CD4-positive, alpha-beta T cell treated with Interleukin-1 beta for 1 hour (primary cell): Measurements from ENCODE around the gene DHRS9.
A peak's percentile ranks its signal among the peaks of the same experiment; 100 is the strongest.
"Not testable (repeated sequence)": the region's sequence is repeated elsewhere in the genome, so short reads cannot be mapped to it uniquely, and the experiment has no call there.

Experiments used
- DNase-seq, 2 donors: peaks; one replicate each; pipeline ENCODE4 v3.0.0-alpha.2; 2020 to 2022

The DHRS9 gene

DNA sequence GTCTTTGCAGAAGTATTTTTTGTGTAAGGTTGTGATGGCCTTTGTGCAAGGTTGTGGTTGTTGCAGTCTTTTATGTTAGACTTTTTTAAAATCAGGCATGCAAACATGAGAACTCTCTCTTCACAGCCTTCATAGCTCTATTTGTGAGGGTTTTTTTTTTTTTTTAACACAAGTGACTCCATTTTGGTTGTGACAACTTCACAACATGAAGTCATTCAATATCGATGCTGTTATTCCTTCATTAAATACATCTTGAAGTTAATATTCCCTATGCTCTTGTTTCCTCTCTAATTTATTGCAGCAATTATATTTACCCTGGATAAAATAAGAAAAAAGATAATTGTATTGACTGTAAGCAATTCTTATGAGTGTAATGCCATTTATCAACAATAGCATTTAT lies 35.5 kb downstream of the DHRS9 start:
- no peak for DNase-seq

- peak in 1 of 2 donors; percentile 11 for DNase-seq
Measured at GRCh38 chr2:169105476-169105875, 36.1 kb downstream of the DHRS9 start.

DNA sequence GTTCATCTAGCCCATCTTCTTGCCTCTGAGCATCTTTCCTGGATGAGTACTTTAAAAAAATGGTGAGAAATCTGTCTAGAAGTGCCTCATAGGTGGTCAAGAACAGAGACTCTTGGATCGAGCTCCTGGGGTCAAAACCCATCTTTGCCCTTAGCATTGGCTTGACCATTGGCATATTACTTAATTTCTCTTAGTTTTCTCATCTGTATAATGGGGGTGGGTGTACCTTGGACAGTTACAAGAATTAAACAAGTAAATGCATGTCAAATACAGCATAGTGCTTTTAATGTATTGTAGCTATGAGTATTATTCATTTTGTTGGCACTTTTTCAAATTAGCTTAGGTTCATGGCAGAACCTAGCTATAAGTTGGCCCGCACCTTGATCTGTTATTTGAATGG lies 36.8 kb downstream of the DHRS9 start:
- no peak for DNase-seq

DNA sequence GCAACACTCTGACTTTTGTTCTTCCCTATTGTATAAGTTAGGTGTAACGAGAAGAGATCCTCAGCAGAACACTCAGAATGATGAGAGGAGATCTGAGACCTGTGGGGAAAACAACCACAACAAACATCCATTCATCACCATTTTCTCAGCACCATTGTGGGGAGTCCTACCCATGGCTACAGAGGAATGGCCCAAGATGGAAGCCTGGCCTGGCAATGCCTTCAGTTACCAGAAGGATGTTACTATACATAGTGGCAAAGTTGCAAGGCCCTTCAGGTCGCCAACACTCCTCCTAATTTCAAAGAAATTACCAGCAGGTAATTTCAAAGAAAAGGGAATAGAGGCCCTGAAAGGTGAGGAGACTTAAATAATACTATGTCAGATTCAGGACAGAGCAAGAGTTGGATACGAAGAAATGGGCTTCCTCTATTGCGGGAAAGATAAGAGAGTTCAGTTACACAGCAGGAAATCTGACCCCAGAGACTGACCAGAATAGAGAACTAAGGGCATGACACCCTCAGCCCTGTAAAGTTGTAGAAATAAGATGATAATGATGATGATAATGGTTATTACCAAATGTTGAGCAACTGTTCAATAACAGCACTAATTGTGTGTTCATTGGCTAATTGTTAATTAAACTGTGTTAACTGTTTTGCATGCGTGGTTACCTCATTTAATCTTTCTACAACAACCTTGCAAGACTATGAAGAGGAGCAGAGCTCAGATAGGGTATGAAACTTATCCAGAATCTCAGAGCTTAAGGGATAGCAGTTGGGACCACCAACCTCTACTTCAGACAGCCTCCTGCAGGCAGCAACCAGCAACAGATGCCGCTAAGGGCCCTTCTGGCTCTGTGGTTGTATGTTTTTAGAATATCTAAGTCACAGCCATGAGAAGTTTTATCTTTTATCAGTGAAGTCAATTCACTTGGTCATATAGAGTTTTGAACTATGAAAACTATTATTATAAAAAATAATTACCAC lies 37.5 kb downstream of the DHRS9 start:
- DNase-seq, result no peak

DNA sequence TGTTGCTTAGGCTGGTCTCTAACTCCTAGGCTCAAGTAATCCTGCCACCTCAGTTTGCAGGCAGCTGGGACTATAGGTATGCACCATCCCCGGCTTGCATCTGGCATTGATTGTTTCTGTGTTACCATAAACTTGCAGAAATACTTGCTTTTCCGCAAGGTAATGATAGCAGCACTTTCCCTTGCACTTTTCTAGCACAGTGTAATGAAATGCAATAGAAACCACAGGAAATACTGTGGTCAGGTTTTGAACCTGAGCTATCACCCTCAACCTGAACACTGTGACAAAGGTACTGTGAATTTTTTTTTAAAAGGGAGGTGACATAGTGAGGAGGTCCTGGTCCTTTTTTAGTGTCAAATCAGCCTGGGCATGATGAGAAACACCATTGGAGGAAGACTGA lies 38.3 kb downstream of the DHRS9 start:
- DNase-seq, result peak; percentile 23 to 58

DNA sequence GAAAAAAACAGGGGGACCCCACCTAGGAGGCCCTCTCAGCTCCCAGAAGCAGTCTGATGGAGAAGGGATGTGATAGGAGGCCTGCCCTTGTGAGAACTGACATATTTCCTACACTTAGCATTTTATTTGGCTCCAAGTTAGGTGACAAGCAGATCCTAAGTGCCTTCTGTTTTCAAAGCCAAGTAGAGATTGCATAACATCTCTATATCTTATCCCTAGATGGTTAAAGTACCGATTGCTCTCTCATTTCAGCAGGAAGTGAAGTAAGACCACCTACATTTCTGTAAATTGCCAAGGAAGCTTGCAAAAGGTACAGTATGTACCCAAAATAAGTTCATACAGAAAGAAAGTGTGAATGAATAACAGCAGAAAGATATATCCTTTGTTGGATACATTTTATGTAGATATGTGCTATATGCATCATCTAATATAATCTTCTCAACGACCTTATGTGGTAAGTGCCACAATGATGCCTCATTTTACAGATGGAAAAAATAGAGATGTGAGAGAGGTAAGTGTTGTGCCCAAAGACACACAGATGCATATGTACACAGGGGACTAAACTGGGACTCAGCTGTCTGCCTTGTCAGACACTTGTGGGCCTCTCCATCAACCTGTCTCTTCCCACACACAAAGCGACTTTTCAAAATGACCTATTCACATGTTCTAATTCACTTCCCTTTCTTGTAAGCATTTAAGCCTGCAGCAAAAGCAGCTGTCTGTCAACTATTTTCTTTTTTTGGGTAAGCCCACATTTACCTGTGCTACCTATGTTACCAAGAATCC lies 38.9 kb downstream of the DHRS9 start:
- no peak for DNase-seq

- DNase-seq, result peak; percentile 71 to 74
Measured at GRCh38 chr2:169109502-169110409, 40.4 kb downstream of the DHRS9 start.

- DNase-seq, result no peak
Measured at GRCh38 chr2:169110419-169110818, 41.1 kb downstream of the DHRS9 start.

DNA sequence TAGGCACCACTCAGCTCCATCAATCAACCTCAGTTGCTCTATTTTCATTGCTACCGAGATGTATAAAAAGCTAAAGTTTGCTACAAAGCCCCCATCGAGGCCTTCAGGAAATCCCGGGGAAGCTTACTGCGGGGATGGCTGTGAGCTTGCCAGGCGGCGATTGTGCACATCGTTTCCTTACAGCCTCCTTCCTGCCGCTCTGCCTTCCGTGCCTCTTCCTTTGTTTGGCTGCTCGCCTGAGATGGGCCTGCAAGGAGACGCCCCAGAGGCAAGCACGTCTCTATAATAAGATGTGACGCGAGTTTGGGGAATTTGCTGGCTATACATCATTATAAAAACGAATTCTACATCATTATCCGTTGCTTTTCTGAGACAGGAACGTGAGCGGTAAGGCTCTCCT lies 41.6 kb downstream of the DHRS9 start:
- no peak for DNase-seq

DNA sequence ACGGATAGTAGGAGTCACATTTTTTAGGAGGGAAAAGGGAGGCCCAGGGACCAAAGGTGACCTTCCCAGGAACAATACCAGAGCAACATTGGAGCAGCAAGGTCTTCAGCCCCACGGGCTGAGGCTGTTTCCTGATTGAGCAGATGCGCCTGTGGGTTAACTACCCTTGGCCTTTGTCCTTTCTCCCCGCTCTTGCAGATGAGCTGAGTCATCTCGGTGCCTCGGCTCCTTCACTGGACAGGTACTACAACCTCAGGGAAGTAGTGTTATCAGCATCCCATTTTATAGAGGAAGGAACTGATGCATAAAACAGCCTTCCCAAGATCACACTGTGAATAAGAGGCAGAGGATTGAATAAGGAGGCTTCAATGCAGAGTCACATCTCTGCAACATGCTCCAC lies 43.5 kb downstream of the DHRS9 start:
- no peak for DNase-seq

DNA sequence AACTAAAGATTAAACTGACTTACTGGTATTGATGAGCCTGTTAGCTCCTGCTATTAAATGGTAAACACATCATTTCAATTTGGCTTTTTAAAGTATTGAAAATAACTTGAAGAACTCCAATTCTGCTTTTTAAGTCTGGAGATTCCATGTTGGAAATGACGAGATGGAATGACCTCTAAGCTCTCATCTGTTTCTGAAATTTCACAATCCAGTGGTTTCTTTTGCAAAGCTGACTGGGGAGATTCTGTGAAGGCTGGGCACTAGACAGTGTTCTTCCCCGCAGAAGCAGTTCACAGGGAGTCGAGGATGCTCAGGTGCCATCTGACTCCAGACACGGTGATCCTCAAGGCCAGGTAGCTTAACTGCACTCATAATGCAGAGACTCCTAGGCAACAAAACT lies 44.7 kb downstream of the DHRS9 start:
- DNase-seq, result no peak

DNA sequence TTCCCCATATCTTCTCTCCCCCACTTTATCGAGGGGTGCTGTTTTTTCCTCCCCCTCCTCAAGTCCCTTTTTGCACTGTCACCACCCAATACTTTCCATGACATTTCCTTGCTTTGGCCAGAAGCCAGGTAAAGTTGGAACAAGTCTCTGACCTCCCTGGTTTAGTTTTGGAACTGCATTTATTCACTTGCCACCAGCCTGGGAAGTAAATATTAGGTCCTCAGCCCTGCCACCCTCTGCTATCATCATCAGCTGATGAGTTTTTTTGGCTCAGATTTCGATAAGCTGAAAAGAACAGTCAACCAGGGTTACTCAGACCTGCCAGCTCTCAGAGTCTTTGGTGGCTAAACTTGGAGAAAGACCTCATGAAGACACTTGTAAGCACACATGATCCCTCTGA lies 47.0 kb downstream of the DHRS9 start:
- DNase-seq, result no peak

GRCh38 chr2:169116993-169117392 lies 47.6 kb downstream of the DHRS9 start:
- no peak for DNase-seq

DNA sequence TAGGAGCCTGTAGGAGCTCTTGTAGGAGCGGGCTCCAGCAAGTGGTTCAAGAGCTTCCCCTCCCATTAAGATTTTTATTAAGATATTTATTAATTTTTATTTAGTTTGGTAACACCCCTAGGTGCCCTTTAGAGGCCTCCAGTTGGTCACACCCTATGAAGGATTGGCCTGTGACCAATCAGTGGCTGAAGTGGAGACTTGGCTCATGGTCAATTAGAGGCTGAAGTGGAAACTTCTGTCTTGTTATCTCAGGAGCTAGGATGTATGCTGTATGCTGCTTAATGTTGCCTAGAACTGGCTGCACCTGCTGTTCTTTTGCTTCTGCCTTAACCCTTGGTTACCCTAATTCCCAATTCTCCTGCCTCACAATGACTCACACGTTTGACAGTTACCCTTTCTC lies 48.7 kb downstream of the DHRS9 start:
- DNase-seq, result no peak

- DNase-seq, result no peak
Measured at GRCh38 chr2:169119123-169119760, 49.9 kb downstream of the DHRS9 start.

DNA sequence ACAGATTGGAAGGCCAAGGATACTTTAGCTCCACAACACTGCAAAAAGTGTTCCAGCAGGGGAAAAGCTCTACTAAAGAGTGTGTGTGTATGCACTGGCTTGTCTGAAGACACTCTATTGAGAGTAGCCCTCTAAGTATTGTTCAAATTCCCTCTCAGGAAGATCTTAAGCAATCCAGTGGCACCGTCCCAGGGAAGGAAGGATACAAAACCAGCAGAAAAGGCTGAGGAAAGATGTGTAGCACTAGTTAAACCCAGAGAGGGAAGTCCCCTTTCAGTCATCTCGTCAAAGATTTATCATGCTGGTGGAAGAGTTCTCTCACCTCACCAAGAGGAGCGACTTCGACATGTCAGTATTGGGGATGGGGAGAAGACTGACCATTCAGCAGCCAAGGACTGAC lies 50.5 kb downstream of the DHRS9 start:
- no peak for DNase-seq

- DNase-seq, result no peak
Measured at GRCh38 chr2:169129703-169130243, 60.4 kb downstream of the DHRS9 start.

DNA sequence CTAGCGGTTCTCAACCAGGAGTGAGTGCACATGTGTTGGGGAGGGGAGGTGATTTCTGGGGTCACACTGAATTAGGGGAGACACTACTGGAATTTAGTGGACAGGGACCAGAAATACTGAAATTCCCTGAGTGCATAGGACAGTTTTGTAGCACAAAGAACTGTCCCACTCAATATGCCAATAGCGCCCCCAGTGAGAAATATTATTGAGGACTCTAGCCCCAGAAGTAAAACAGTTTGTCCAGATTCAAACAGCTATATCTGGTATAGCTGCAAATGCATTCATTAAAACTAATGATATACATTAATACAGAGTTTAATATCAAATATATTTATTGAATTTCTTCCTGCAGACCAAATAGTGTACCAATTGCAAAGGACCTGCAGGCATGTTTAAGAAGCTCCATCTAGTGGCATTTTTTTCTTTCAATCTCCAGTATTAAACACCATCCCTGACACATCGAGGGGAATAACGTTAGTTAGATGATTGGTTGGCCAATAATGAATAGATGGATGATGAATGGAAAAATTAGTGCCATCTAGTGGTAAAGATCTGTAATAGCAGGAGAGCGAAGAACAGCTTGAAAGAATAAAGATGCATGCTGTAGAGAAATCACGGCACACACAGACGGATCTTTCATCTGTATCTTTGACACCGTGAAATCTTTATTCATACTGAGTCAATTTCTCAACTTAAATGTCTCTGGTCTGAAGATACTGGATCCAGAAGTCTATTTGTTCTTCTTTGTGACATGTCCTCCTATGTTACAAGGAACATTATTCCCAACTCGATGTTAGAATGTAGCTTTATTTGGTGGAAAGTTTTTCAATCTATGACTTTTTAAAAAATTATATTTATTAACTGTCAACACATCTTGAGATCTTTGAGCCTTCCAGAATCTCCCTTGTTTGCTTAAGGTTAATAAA lies 62.5 kb downstream of the DHRS9 start:
- DNase-seq, result peak in 1 of 2 donors; percentile 62

DNA sequence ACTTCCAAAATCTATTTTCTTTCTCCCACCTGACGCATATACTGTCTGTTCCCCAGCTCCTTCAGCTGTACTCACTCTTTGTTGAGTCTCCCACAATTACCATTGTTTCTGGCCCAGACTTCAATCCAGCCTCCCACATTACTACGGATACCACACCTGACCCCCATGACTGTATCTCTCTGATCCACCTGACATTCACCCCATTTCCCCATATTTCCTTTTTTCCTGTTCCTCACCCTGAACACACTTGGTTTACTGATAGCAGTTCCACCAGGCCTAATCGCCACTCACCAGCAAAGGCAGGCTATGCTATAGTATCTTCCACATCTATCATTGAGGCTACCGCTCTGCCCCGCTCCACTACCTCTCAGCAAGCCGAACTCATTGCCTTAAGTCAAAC lies 64.9 kb downstream of the DHRS9 start:
- DNase-seq, result not testable (repeated sequence)

DNA sequence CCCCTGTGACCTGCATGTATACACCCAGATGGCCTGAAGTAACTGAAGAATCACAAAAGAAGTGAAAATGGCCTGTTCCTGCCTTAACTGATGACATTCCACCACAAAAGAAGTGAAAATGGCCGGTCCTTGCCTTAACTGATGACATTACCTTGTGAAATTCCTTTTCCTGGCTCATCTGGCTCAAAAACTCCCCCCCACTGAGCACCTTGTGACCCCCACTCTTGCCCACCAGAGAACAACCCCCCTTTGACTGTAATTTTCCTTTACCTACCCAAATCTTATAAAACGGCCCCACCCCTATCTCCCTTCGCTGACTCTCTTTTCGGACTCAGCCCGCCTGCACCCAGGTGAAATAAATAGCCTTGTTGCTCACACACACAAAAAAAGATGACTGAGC lies 67.1 kb downstream of the DHRS9 start:
- not testable (repeated sequence) for DNase-seq
